Measurements from ENCODE around the gene TBX15. TPM values are rescaled to one million over a fixed set of nuclear protein-coding genes. Genes with fewer than 3 reads are reported as not detected.

Gene TBX15
- total and polyA plus RNA-seq, 9 of the 15 experiments (the other 6 are each of a cell fraction or from before 2014, with no cell fraction given): 0.03 to 3.4 (median 2.3) TPM

DNA sequence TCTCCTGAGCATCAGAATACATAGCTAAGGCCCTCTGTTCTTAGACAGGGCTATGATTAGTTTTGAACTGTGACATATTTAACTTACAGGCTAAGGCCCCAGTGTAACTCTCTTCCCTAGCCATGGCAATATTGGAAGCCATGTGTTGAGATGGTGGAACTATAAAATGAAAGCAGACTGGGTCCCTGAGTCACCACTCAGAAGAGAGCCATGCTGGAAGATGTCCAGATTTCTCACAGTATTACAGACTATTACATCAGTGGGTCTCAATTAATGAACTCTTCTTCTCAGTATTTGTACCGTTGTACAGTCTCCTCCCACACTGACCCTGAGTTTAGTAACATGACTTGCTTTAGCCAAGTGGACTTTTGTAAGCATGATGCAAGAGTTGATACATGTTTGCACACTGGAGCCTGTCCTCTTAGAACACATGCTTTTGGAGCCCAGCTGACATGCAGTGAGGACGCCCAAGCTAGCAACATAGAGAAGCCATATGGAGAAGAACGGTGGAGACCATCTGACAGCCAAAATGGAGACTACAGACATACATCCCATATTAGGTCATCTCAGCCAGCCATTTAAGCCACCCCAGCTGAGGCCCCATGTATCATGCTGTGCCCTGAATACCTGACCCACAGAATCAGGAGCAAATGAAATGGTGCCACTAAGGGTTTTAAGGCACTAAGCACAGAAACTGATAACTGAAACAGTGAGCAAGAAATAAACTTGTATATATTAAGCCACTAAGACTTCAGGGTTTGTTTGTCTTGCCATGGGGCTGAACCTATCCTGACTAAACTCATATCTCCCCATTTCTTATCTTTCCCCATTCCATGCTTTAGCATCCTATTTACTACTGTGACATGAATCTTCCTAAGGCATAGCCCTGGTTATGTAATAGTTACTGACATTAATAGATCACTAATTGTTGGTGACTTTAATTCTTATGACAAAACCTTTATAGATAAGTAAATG lies 24.4 kb downstream of the TBX15 start (continued):
- TF ChIP-seq, protein P1, sequence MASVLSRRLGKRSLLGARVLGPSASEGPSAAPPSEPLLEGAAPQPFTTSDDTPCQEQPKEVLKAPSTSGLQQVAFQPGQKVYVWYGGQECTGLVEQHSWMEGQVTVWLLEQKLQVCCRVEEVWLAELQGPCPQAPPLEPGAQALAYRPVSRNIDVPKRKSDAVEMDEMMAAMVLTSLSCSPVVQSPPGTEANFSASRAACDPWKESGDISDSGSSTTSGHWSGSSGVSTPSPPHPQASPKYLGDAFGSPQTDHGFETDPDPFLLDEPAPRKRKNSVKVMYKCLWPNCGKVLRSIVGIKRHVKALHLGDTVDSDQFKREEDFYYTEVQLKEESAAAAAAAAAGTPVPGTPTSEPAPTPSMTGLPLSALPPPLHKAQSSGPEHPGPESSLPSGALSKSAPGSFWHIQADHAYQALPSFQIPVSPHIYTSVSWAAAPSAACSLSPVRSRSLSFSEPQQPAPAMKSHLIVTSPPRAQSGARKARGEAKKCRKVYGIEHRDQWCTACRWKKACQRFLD (CRISPR knock-in tag; IDR thresholded peaks at IDR 0.05): peak; percentile 94
- TF ChIP-seq SMAD1 (IDR thresholded peaks at IDR 0.05; ENCODE audit: low read depth, low read length, partially characterized antibody) (no peak), ZNF282 (CRISPR knock-in tag; IDR thresholded peaks at IDR 0.05) (no peak), RBM25 (IDR thresholded peaks at IDR 0.05; ENCODE audit: low read depth, low read length, severe bottlenecking) (no peak), U2AF2 (optimal IDR thresholded peaks at IDR 0.05; ENCODE audit: low read depth, low read length) (no peak), E2F3 (CRISPR knock-in tag; IDR thresholded peaks at IDR 0.05) (peak; percentile 58; the same call in 1 of the 2 replicates), MYC (IDR thresholded peaks at IDR 0.05; ENCODE audit: low read depth, low read length) (peak; percentile 98), MYC (CRISPR knock-in tag; IDR thresholded peaks at IDR 0.05; ENCODE audit: borderline replicate concordance, low read depth) (no peak; the same call in none of the 2 replicates), PTTG1 (tag; IDR thresholded peaks at IDR 0.05; ENCODE audit: low read depth) (peak; percentile 48), SIRT6 (IDR thresholded peaks at IDR 0.05; ENCODE audit: low read depth, low read length) (no peak), CBX1 (IDR thresholded peaks at IDR 0.05; ENCODE audit: low read depth) (peak; percentile 31; the same call in 1 of the 2 replicates), PTBP1 (IDR thresholded peaks at IDR 0.05; ENCODE audit: low read depth, low read length) (no peak), ZFPM2 (CRISPR knock-in tag; IDR thresholded peaks at IDR 0.05) (no peak), GTF2F1 (IDR thresholded peaks at IDR 0.05; ENCODE audit: low read depth, low read length) (no peak), ZNF174 (CRISPR knock-in tag; IDR thresholded peaks at IDR 0.05) (no peak), ZKSCAN8 (CRISPR knock-in tag; IDR thresholded peaks at IDR 0.05) (peak; percentile 93), ZNF764 (CRISPR knock-in tag; IDR thresholded peaks at IDR 0.05; ENCODE audit: low read depth) (no peak), ZNF134 (CRISPR knock-in tag; conservative IDR thresholded peaks at IDR 0.05) (peak; percentile 50; the same call in 1 of the 2 replicates), CEBPG (CRISPR knock-in tag; IDR thresholded peaks at IDR 0.05) (peak; percentile 89), CEBPG (tag; conservative IDR thresholded peaks at IDR 0.05 in 1 of 2, IDR thresholded peaks at IDR 0.05 in 1 of 2) (peak; percentile 100)
- TF ChIP-seq, protein P2, sequence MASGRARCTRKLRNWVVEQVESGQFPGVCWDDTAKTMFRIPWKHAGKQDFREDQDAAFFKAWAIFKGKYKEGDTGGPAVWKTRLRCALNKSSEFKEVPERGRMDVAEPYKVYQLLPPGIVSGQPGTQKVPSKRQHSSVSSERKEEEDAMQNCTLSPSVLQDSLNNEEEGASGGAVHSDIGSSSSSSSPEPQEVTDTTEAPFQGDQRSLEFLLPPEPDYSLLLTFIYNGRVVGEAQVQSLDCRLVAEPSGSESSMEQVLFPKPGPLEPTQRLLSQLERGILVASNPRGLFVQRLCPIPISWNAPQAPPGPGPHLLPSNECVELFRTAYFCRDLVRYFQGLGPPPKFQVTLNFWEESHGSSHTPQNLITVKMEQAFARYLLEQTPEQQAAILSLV (tag; IDR thresholded peaks at IDR 0.05): peak; percentile 93
- TF ChIP-seq, protein P3, sequence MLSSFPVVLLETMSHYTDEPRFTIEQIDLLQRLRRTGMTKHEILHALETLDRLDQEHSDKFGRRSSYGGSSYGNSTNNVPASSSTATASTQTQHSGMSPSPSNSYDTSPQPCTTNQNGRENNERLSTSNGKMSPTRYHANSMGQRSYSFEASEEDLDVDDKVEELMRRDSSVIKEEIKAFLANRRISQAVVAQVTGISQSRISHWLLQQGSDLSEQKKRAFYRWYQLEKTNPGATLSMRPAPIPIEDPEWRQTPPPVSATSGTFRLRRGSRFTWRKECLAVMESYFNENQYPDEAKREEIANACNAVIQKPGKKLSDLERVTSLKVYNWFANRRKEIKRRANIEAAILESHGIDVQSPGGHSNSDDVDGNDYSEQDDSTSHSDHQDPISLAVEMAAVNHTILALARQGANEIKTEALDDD (IDR thresholded peaks at IDR 0.05): peak; percentile 11; the same call in 1 of the 2 replicates
- TF ChIP-seq, protein P4, sequence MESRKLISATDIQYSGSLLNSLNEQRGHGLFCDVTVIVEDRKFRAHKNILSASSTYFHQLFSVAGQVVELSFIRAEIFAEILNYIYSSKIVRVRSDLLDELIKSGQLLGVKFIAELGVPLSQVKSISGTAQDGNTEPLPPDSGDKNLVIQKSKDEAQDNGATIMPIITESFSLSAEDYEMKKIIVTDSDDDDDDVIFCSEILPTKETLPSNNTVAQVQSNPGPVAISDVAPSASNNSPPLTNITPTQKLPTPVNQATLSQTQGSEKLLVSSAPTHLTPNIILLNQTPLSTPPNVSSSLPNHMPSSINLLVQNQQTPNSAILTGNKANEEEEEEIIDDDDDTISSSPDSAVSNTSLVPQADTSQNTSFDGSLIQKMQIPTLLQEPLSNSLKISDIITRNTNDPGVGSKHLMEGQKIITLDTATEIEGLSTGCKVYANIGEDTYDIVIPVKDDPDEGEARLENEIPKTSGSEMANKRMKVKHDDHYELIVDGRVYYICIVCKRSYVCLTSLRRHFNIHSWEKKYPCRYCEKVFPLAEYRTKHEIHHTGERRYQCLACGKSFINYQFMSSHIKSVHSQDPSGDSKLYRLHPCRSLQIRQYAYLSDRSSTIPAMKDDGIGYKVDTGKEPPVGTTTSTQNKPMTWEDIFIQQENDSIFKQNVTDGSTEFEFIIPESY (CRISPR knock-in tag; IDR thresholded peaks at IDR 0.05): no peak
